Endothelial cell of umbilical vein (primary cell): ENCODE measurements around the gene GRIA1. TPM values are rescaled to one million over a fixed set of nuclear protein-coding genes. Genes with fewer than 3 reads are reported as not detected.

Experiments used
- BruUV-seq: library from RNA; stranded (reverse); fragments of 400-500 nt; replicated peaks from 2 replicates; lab custom pipeline; 2021; lab: Mats Ljungman, UMichigan
- CTCF ChIA-PET: fragments of 300-600, 350-600 bp; sonication (Branson Sonifier 250); formaldehyde crosslinking; loops from one replicate; lab custom pipeline; 2021; ENCODE audit warnings: antibody characterized with exemption, inconsistent platforms; lab: Charles Lee
- POLR2A ChIA-PET: fragments of 300-600, 350-600 bp; sonication (Branson Sonifier 250); formaldehyde crosslinking; loops from one replicate; lab custom pipeline; 2021; ENCODE audit warnings: antibody characterized with exemption, inconsistent platforms; lab: Charles Lee
- DNase-seq: peaks from one replicate; pipeline ENCODE4 v3.0.0-alpha.2; 2011; ENCODE audit warnings: low read depth, low spot score
- FAIRE-seq: peaks from 2 replicates; lab custom pipeline; 2011; peaks lifted over from hg19 to GRCh38; lab: Jason Lieb, UNC
- H2AFZ ChIP-seq: 2 replicates; pipeline ENCODE4 v1.6.0; 2012; ENCODE audit warnings: low read depth, low read length, control low read depth, inconsistent platforms
- H3K27ac ChIP-seq: 2 replicates; pipeline ENCODE4 v1.5.1; 2011; ENCODE audit warnings: low read depth, mild to moderate bottlenecking, control low read depth, low read length, moderate library complexity; ENCODE audit not compliant: insufficient read depth
- H3K27me3 ChIP-seq, 2 experiments: 2 replicates each; pipeline versions ENCODE4 v1.6.0 to v1.6.1; 2011; ENCODE audit warnings: low read length in 2 of 2, mixed read lengths in 1 of 2; ENCODE audit not compliant: control insufficient read depth in 2 of 2, insufficient read depth in 2 of 2
- H3K36me3 ChIP-seq, 2 experiments: 2 replicates in 1 of 2; 3 replicates in 1 of 2; pipeline ENCODE4 v1.5.1; 2011; ENCODE audit warnings: low read length in 2 of 2, mild to moderate bottlenecking in 1 of 2, moderate library complexity in 1 of 2; ENCODE audit not compliant: control insufficient read depth in 2 of 2, insufficient read depth in 2 of 2; ENCODE audit errors: extremely low read depth in 1 of 2
- H3K4me1 ChIP-seq: 3 replicates; pipeline ENCODE4 v1.5.1; 2011; ENCODE audit warnings: mild to moderate bottlenecking, low read length; ENCODE audit not compliant: control insufficient read depth, insufficient read depth; ENCODE audit errors: extremely low read depth
- H3K4me2 ChIP-seq: 2 replicates; pipeline ENCODE4 v1.6.1; 2011; ENCODE audit warnings: low read length, control low read depth, mixed read lengths; ENCODE audit not compliant: insufficient read depth
- H3K4me3 ChIP-seq, 3 experiments: fragments of 200-600 bp in 1 of 3; sonication (generic), shearing (Covaris generic) in 1 of 3; replicated peaks in 1 of 3; 2 replicates each; pipeline ENCODE4 v1.5.1; 2011 to 2016; ENCODE audit warnings: control low read depth in 3 of 3, low read length in 3 of 3, mild to moderate bottlenecking in 2 of 3, inconsistent platforms in 1 of 3, low read depth in 1 of 3, moderate library complexity in 1 of 3; ENCODE audit not compliant: insufficient read depth in 1 of 3
- H3K79me2 ChIP-seq: 2 replicates; pipeline ENCODE4 v1.6.0; 2012; ENCODE audit warnings: low read length, inconsistent platforms; ENCODE audit not compliant: control insufficient read depth, insufficient read depth
- H3K9ac ChIP-seq: replicated peaks from 2 replicates; pipeline ENCODE3; 2011; ENCODE audit warnings: low read length, control low read depth; ENCODE audit not compliant: insufficient read depth; ENCODE audit errors: extremely low read depth
- H3K9me1 ChIP-seq: replicated peaks from 3 replicates; pipeline ENCODE4 v1.6.0; 2011; ENCODE audit warnings: mild to moderate bottlenecking, low read length; ENCODE audit not compliant: control insufficient read depth, insufficient read depth; ENCODE audit errors: extremely low read depth
- H3K9me3 ChIP-seq: replicated peaks from 2 replicates; pipeline ENCODE4 v1.5.1; 2012; ENCODE audit warnings: low read length, inconsistent platforms; ENCODE audit not compliant: control insufficient read depth, insufficient read depth
- H4K20me1 ChIP-seq: replicated peaks from 2 replicates; pipeline ENCODE3; 2011; ENCODE audit warnings: mild to moderate bottlenecking, low read length; ENCODE audit not compliant: control insufficient read depth, insufficient read depth; ENCODE audit errors: extremely low read depth
- EZH2 ChIP-seq: IDR thresholded peaks from 2 replicates; pipeline ENCODE4 v1.6.1; 2012; ENCODE audit warnings: borderline replicate concordance, low read depth, mild to moderate bottlenecking, moderate library complexity, low read length, inconsistent platforms; ENCODE audit not compliant: severe bottlenecking
- FOS ChIP-seq: IDR thresholded peaks from 2 replicates; pipeline ENCODE4 v1.6.1; 2011; ENCODE audit warnings: mild to moderate bottlenecking, low read length, moderate library complexity, borderline replicate concordance; ENCODE audit not compliant: insufficient read depth
- GATA2 ChIP-seq: IDR thresholded peaks from 2 replicates; pipeline ENCODE4 v1.7.0; 2011; ENCODE audit warnings: low read depth, mild to moderate bottlenecking, moderate library complexity, mixed read lengths, low read length; ENCODE audit not compliant: insufficient read length, insufficient read depth
- JUN ChIP-seq: IDR thresholded peaks from 2 replicates; pipeline ENCODE4 v1.6.1; 2011; ENCODE audit warnings: borderline replicate concordance, low read depth; ENCODE audit not compliant: insufficient read length, insufficient read depth
- MYC ChIP-seq: IDR thresholded peaks from one replicate; pipeline ENCODE4 v1.6.1; 2011; ENCODE audit warnings: mild to moderate bottlenecking, low read depth, low read length
- POLR2A ChIP-seq: IDR thresholded peaks from 2 replicates; pipeline ENCODE4 v1.6.1; 2012; ENCODE audit warnings: low read depth, mild to moderate bottlenecking, control low read depth, low read length
- POLR2AphosphoS5 ChIP-seq: IDR thresholded peaks from 2 replicates; pipeline ENCODE4 v1.6.1; 2012; ENCODE audit warnings: low read depth, mild to moderate bottlenecking, control low read depth, low read length, moderate library complexity; ENCODE audit not compliant: insufficient read depth
- dilution Hi-C: fragments of 300-500 bp; cut with MboI; formaldehyde crosslinking; loops from one replicate; pipeline ENCODE4 v1.15.0; 2019; ENCODE audit warnings: low sequenced_read_pairs; ENCODE audit not compliant: extremely low pct_ligation_motif_present
- intact Hi-C: fragments of 100-400 bp; cut with micrococcal nuclease; formaldehyde crosslinking; loops from one replicate; pipeline ENCODE4 v1.10.0; 2022
- polyA plus RNA-seq, 4 experiments: library from polyadenylated mRNA; depleted of rRNA in 3 of 4; stranded (reverse) in 3 of 4; unstranded in 1 of 4; fragments of >200 nt; gene quantifications; 2 replicates each; pipeline versions ENCODE4 v1.2.1 to v1.2.3, GENCODE V29; 2011 to 2012; ENCODE audit warnings: missing spikeins in 1 of 4
- total RNA-seq: library from RNA; stranded (reverse); gene quantifications from 2 replicates; pipeline ENCODE4 v1.2.3, GENCODE V29; 2021
- TF ChIP-seq, protein P1 (sequence below): IDR thresholded peaks from 2 replicates; pipeline ENCODE4 v1.6.1; 2011; ENCODE audit not compliant: insufficient read depth, insufficient read length
- TF ChIP-seq, protein P2 (sequence below), 2 donors: IDR thresholded peaks; 1 replicate in 1 of 2; 2 replicates in 1 of 2; pipeline ENCODE4 v1.5.1; 2011; ENCODE audit warnings: low read length in 2 of 2, mild to moderate bottlenecking in 2 of 2, moderate library complexity in 2 of 2, control low read depth in 1 of 2, inconsistent platforms in 1 of 2, low read depth in 1 of 2; ENCODE audit not compliant: insufficient read depth in 1 of 2; ENCODE audit errors: extremely low read depth in 1 of 2

The GRIA1 gene
- total and polyA plus RNA-seq, 2 donors (not counting 3 experiments of a cell fraction or from before 2014, with no cell fraction given) = not detected

DNA sequence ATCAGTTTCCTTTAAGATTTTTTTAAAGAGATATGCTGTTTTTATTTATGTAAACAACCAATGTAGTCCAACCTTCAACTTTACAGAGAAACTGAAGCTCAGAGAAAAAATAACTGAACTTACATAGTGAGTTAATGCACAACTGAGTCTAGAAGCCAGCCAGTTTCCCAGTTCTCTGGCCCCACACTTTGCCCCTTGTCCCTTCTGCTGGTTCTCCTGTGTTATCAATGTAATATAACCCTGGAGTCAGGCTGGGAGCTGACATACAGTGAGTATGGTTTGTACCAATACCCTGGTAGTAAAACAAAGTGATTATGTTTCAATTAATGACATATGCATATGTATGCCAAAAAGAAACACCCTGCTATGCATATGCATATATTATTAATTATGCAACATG lies 32.2 kb upstream of the GRIA1 start:
- intact Hi-C loops = no loop called here
- Histone ChIP-seq H3K4me1 (no peaks in the 10 kb centered on the region), H3K27me3 (no peaks in the 10 kb centered on the region), H3K4me2 (no peak overlapping the region), H3K27ac (no peak overlapping the region), H3K9ac (no peak overlapping the region), H3K79me2 (no peaks in the 10 kb centered on the region), H3K9me3 (no peaks in the 10 kb centered on the region), H3K36me3 (no peaks in the 10 kb centered on the region), H3K9me1 (no peaks in the 10 kb centered on the region), H2AFZ (no peak overlapping the region), H4K20me1 (no peaks in the 10 kb centered on the region), H3K4me3 (no peak overlapping the region)
- TF ChIP-seq POLR2A (no peak), POLR2AphosphoS5 (no peak), EZH2 (no peak), FOS (no peak), MYC (no peak), GATA2 (no peak), JUN (no peak)
- TF ChIP-seq, protein P1, sequence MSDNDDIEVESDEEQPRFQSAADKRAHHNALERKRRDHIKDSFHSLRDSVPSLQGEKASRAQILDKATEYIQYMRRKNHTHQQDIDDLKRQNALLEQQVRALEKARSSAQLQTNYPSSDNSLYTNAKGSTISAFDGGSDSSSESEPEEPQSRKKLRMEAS = no peak
- TF ChIP-seq, protein P2, sequence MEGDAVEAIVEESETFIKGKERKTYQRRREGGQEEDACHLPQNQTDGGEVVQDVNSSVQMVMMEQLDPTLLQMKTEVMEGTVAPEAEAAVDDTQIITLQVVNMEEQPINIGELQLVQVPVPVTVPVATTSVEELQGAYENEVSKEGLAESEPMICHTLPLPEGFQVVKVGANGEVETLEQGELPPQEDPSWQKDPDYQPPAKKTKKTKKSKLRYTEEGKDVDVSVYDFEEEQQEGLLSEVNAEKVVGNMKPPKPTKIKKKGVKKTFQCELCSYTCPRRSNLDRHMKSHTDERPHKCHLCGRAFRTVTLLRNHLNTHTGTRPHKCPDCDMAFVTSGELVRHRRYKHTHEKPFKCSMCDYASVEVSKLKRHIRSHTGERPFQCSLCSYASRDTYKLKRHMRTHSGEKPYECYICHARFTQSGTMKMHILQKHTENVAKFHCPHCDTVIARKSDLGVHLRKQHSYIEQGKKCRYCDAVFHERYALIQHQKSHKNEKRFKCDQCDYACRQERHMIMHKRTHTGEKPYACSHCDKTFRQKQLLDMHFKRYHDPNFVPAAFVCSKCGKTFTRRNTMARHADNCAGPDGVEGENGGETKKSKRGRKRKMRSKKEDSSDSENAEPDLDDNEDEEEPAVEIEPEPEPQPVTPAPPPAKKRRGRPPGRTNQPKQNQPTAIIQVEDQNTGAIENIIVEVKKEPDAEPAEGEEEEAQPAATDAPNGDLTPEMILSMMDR (IDR thresholded peaks at IDR 0.05; ENCODE audit: extremely low read depth in 1 of 2, insufficient read depth in 1 of 2, low read depth in 1 of 2, low read length in 2 of 2) = no peak
- DNase-seq = no peak
- ChIA-PET POLR2A (no interaction called here), CTCF (no interaction called here)
- no TSS peak for BruUV-seq
- dilution Hi-C loops = no loop called here
- no peak for FAIRE-seq
